GM12874 (cell line): ENCODE data around the gene HBM.
A peak's percentile ranks its signal among the peaks of the same experiment; 100 is the strongest.

Experiments
- TF ChIP-seq, protein P1 (sequence below): IDR thresholded peaks from 2 replicates; pipeline ENCODE4 v1.5.1; 2011; ENCODE audit warnings: low read depth, mild to moderate bottlenecking, control low read depth, low read length, moderate library complexity; ENCODE audit not compliant: insufficient read depth

The HBM gene

DNA sequence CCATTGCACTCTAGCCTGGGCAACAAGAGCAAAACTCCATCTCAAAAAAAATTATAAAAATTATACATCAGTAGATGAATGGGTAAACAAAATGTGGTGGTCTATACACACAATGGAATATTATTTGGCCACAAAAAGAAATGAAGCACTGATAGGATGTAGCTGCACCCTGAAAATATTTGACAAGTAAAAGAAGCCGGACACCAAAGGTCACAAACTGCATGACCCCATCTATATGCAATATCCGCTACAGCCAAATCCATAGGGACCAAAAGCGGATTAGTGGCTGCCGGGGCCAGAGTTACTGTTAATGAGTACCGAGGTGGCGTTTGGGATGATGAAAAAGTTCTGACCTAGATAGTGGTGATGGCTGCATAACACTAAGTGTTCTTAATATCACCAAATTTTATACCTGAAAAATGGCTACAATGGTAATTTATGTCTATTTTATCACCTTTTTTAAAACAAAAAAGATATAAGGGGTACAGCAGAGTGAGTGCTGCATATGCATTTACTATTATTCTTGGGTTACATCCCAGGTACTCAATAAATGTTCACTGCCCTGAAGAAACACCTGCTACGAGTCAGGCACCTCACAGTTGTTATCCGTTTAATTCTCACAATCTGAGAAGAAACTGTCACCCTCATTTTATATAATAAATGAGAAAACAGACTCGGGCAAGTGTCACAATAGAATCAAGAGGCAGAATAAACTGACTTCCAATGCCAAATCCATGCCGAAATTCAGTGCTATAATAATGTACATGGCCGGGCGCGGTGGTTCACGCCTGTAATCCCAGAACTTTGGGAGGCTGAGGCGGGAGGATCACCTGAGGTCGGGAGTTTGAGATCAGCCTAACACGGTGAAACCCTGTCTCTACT is 13.7 kb downstream of the HBM start:
- TF ChIP-seq, protein P1, sequence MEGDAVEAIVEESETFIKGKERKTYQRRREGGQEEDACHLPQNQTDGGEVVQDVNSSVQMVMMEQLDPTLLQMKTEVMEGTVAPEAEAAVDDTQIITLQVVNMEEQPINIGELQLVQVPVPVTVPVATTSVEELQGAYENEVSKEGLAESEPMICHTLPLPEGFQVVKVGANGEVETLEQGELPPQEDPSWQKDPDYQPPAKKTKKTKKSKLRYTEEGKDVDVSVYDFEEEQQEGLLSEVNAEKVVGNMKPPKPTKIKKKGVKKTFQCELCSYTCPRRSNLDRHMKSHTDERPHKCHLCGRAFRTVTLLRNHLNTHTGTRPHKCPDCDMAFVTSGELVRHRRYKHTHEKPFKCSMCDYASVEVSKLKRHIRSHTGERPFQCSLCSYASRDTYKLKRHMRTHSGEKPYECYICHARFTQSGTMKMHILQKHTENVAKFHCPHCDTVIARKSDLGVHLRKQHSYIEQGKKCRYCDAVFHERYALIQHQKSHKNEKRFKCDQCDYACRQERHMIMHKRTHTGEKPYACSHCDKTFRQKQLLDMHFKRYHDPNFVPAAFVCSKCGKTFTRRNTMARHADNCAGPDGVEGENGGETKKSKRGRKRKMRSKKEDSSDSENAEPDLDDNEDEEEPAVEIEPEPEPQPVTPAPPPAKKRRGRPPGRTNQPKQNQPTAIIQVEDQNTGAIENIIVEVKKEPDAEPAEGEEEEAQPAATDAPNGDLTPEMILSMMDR: no peak

DNA sequence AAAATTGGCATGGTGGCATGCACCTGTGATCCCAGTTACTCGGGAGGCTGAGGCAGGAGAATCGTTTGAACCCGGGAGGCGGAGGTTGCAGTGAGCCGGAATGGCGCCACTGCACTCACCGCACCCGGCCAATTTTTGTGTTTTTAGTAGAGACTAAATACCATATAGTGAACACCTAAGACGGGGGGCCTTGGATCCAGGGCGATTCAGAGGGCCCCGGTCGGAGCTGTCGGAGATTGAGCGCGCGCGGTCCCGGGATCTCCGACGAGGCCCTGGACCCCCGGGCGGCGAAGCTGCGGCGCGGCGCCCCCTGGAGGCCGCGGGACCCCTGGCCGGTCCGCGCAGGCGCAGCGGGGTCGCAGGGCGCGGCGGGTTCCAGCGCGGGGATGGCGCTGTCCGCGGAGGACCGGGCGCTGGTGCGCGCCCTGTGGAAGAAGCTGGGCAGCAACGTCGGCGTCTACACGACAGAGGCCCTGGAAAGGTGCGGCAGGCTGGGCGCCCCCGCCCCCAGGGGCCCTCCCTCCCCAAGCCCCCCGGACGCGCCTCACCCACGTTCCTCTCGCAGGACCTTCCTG is 14.4 kb downstream of the HBM start, which contains the start of gene HBQ1:
HBQ1 (plus strand) TSS at position 359 of the 575 bp plus-strand sequence; CDS start at position 387, 28 bp downstream.
- TF ChIP-seq, protein P1: peak; percentile 39; the same call in 1 of the 2 replicates

DNA sequence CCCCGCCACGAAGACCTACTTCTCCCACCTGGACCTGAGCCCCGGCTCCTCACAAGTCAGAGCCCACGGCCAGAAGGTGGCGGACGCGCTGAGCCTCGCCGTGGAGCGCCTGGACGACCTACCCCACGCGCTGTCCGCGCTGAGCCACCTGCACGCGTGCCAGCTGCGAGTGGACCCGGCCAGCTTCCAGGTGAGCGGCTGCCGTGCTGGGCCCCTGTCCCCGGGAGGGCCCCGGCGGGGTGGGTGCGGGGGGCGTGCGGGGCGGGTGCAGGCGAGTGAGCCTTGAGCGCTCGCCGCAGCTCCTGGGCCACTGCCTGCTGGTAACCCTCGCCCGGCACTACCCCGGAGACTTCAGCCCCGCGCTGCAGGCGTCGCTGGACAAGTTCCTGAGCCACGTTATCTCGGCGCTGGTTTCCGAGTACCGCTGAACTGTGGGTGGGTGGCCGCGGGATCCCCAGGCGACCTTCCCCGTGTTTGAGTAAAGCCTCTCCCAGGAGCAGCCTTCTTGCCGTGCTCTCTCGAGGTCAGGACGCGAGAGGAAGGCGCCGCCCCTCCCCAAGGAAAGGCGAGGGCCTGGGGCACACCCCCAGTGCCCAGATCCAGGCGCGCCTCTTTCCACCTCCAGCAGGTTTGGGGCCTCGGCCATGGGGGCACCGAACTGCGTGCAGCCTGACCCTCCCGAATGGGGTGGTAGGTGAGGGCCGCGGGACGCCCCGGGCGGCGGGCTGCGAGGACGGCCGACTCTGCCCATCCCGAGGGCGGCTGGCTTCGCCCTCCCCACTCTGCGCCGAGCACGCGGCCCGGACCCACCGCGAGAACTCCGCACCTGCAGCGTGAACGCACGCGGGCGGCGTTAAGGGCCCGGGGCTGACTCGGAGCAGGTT is 15.1 kb downstream of the HBM start:
- TF ChIP-seq, protein P1: no peak

DNA sequence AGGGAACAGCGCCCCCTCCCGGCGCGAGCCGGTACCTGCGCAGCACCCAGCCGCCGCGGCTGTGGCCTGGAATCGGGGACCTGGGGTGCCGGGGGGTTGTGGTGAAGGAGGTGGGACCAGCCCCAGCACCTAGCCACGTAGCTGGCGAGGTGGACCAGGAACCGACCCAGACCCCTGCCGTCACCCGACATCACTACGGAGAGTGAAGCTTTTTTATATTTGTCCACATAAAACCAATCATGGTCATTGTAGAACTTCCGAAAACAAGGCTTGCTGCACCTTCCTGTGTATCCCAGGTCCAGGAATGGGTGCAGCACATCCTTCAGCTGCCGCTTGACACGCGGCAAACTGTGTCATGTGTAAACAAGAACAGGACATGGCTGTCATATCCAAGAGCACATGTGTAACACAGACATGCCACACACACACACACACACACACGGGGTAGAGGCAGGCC is 15.8 kb downstream of the HBM start:
- TF ChIP-seq, protein P1: peak; percentile 98

DNA sequence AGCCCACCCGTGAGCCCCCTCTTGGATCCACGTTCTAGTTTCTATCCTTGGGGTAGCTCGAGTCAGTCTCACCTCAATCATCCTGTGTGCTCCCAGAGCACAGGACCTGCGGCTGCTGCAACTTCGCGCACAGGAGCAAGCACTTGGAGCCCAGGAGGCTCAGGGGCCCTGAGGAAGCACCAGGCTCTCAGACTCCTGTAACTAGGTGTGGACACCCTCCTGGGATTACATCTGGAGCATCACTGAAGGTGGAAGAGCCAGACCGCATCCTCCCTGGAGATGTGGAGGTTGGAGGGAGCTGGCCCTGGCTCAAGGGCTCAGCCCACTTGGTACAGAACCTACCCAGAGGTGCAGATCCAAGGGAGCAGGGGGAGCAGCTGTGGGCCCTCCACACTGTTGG is 17.2 kb downstream of the HBM start:
- TF ChIP-seq, protein P1: no peak

DNA sequence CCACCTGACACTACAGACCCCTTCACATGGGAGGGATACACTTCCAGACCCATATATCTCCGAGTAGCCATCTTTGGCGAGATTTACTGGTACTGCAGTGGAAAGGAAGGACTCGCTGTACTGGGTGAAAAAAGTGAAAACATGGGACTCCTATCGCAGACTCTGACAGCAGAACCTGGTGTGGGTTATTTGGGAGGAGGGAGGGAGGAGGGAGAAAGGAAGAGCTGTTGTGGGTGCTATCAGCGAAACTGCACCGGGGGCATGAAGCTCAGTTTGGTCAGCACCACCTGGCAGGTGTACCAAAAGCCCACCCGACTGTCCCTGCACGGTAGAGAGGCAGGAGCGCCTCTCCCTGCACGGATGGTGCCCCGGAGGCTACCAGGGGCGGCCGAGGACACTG is 19.4 kb downstream of the HBM start:
- TF ChIP-seq, protein P1: no peak

DNA sequence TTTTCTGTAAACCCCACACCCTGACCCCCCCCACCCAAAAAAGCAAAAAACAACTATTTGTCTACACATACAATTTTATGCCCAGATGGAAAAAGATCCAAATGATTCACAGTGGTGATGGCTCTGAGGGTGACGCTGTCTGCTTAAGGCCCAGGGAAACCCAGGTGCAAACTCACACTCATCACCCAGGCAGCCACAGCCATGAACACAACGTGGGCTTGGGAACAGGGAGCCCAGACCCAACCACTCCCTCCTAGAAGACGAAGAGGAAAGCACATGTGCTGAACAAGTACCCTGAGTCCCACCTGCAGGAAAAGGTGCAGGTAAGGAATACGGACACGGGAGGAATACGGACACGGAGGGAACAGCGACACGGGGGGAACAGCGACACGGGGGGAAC is 19.9 kb downstream of the HBM start:
- TF ChIP-seq, protein P1: no peak
